Inflammatory macrophage treated with lipopolysaccharide for 1 hour (primary cell): ENCODE measurements around the gene PRR29.
"Not testable (repeated sequence)": the region's sequence is repeated elsewhere in the genome, so short reads cannot be mapped to it uniquely, and the experiment has no call there.

Experiments
- DNase-seq, 2 donors: peaks; one replicate each; pipeline ENCODE4 v3.0.0-alpha.2; 2020 to 2022

PRR29 gene

DNA sequence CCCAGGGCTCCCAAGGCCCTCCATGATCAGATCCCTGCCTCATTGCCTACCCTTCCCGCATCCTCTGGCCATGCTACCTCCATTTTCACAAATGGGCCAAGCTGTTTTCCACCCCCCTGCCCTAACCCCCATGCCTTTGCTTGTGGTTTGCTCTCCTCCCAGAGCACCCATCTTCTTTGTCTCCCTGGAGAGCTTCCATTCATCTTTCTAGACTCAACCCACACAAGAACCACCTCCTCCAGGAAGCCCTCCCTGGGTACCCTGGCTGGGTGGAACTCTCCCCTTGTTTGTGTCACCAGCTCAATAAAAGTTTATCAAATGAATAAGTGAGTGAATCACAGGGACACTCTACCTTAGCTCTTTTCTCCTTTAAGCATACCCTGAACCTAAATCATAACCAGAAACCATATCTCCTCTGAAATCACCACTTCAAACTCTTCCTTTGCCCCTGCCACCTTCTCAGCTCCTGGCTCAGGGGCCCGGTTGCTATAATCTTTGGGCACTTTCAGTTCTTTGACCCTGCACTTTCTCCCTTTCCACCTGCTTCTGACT lies 22.5 kb upstream of the PRR29 start:
- no peak for DNase-seq

- no peak for DNase-seq
These were observed 21.4 kb upstream of the PRR29 start for GRCh38 chr17:63976702-63977101.

DNA sequence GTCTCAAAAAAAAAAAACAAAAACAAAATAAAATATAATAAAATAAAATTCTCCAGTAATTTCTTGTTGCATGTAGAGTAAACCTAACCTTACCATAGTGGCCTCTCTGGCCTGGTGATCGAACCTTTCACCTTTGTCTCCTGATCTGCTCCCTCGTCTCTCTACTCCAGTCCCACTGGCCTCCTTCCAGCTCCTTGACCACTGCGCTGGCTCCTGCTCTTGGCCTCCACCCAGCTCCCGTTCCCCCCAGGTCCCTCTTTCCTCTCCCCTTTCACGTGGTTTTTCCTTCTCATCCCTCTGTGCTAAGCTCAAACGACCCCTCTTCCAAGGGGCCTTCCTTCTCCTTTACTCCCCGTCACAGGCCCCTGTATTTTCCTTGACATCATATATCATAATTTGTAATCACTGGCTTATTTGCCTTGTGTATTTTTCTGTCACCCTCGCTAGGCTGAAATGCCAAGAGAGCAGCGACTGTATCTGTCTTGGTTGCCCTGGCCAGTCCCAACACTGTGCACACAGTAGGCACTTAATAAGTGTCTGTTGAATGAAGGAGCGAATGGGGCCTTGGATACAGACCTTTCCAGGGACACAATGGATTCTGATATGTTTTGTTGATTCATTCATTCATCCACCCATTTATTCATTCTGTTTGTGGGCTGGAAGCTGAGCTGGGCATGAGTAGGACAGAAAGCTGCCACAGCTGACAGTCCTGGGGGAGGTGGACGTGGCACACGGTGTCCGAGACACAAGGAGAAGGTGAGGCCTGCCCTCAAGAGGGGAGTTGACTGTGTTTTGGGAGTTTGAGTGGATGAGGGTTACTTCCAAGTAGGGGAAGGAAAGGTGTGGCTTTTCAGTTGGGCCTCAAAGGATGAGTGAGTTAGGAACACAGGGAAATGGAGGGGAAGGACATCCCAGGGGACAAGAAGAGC lies 19.6 kb upstream of the PRR29 start:
- no peak for DNase-seq

GRCh38 chr17:63982641-63983040 lies 15.5 kb upstream of the PRR29 start:
- DNase-seq = not testable (repeated sequence)

GRCh38 chr17:63983320-63983719 lies 14.8 kb upstream of the PRR29 start:
- no peak for DNase-seq

- DNase-seq = no peak
These were observed 13.9 kb upstream of the PRR29 start for GRCh38 chr17:63984236-63984635.

DNA sequence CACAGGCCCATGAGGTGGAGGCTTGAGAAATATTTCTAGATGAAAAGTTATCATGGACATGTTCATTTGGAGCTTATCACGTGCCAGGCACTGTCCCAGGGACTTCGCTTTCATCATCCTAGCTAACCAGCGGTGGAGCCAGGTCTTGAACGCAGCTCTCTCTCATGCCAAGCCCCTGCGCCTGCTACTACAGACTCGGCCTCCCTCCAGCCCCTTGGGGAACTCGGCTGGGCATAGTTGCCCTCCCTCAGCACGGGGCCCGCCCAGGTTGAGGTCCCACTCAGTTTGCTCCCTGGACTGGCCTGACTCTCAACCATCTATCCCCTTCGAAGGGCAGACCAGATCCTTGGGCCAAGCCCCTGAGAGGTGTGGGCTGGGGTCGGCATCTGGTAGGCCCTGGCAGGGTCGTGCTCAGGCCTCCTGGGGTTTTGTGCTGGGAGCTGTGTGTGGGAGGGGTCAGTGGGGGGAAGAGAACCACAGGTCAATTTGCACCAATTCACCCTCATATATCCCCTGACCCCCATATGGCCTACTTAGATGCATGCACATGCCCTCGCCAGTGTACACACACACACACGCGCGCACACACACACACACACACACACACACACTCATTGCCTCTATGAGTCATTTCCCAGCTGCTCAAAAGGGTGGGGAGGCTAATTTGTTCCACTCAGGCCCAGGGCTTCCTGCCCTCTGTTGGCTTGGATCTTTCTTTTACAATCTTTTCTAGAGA lies 13.3 kb upstream of the PRR29 start:
- DNase-seq = peak; percentile 54 to 79

- DNase-seq = no peak
These were observed 12.6 kb upstream of the PRR29 start for GRCh38 chr17:63985387-63986140.

GRCh38 chr17:63986821-63987220 lies 11.3 kb upstream of the PRR29 start:
- no peak for DNase-seq

GRCh38 chr17:63987221-63988126 lies 10.7 kb upstream of the PRR29 start:
- DNase-seq = no peak

DNA sequence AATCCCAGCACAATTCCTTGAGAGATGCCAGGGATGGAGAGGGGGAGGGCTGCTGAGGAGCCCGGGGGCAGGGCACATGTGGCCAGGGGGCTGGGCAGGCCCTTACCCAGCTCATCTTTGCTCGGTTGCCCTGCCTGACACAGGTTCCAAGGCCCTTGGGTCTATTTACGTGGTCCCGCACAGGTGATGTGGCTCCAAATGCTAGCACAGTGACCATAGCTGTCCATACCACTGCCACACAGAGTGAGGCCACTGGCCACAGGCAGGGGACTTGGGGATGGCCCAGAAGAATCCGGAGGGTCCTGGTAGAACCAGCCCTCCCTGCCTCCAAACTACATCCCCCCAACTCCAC lies 10.0 kb upstream of the PRR29 start:
- DNase-seq = no peak

- DNase-seq = no peak
These were observed 9.2 kb upstream of the PRR29 start for GRCh38 chr17:63988741-63989621.

GRCh38 chr17:63989622-63990345 lies 8.4 kb upstream of the PRR29 start:
- no peak for DNase-seq

DNA sequence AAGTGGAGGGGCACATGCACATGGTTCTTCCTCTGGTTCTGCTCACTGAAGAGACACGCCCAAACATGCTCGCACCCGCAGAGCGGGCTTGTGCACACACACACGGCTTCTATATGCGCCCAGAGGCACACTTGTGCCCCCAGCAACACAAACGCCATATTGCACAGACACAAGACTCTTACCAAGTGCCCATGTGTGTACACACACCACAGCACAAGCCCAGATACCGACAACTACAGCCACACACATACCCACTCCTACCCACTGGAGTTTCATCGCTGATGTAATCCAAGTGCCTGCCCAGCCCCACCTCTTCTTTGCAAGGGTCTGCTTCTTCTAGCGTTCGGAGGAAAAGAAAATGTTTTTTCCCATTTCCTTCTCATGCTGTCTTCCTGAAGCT lies 6.5 kb upstream of the PRR29 start:
- DNase-seq = no peak

DNA sequence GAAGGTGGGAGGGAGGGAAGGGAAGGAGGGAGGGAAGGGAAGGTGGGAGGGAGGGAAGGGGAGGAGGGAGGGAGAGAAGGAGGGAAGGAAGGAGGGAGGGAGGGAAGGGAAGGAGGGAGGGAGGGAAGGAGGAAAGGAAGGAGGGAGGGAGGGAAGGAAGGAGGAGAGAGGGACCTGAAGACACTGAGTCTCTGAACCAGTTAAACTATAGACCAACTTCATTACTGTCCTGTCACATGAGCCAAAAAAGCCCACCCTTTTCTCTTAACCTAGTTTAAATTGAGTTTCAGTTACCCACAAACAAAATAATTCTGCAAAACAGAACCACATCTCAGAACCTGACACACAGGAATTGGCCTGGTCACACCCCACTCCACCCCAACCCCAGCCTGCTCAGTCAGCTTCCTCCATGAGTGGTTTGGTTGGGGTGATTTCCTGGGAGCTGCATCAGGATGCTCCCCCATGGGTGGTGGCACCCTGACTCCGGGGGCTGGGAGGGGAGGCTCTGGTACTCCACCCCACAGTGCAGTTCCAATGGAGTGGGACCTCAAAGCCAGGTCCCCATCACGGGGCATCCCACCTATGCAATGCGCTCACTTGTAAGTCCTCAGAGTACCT lies 4.7 kb upstream of the PRR29 start:
- DNase-seq = no peak

GRCh38 chr17:63995626-63996025 lies 2.5 kb upstream of the PRR29 start:
- no peak for DNase-seq

DNA sequence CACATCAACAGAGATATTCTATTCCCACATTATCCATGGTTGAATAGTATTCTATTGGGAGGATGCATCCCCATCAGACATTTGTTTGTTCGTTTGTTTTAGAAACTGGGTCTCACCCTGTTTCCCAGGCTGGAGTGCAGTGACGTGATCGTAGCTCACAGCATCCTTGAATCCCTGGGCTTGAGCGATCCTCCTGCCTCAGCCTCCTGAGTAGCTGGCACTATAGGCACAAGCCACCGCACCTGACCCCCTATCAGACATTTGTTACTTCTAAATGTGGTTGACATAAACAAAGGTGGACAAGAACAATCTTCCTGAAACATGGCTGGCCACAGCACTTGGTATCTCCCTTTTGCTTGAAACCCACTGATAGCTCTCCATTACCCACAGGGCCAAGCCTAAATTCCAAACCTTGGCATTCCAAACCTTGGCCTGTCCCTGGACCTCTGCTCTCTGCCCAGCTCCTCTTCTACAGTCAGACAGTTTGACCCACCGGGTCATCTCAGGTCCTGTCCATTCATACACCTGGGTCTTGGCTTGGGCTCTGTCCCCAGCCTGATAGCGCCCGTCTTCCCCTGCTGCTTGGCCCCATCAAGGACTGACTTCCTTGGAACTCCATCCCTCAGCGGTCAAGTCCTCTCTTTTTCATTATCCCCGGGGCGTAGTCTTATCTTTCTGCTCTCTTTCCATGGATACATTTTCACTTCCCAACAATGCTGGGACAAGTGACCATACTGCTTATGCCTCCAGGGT lies 1.5 kb upstream of the PRR29 start:
- DNase-seq = no peak

DNA sequence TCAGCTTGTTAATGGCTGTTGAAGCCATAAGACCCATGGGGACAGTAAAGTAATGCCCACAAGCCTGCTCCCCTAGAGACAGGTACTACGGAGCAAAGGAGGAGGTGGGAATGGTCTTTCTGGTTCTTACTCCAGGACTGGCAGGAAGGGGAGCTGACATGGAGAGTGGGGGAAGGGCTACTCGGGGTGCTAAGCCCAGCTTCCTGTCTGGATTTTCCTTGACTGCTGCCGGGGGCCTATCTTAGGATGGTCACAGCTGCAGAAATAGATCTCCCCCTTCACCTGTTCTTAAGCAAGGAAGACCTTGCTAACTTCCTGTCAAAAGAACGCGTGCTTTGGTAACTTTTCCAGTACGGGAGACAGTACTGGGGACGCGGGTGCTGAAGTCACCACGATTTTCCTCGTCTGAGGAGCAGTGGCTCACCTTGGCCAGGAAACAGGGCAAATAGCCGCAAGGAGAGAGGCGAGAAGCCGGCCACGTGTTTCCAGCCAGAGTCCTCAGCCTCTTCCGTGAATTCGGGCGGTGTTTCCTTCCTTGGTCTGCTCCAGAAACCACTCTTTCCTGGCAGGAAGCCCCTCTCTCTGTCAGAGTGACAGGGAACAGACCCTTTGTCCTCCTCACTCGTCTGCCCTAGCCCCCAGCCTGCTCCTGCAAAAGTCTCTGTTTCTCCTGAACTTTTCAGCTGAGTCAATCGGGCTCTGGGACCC lies 656 bp upstream of the PRR29 start:
- DNase-seq = no peak
